Muscle of back (tissue), 11 donors: Measurements from ENCODE around the gene NEDD4L. TPM values are rescaled to one million over a fixed set of nuclear protein-coding genes. Genes with fewer than 3 reads are reported as not detected.
A peak's percentile ranks its signal among the peaks of the same experiment; 100 is the strongest.

Experiments used
- DNase-seq, 3 donors: peaks; one replicate each; pipeline versions ENCODE4 v3.0.0 to v3.0.0-alpha.2; 2013
- polyA plus RNA-seq, 10 donors: library from polyadenylated mRNA; unstranded; fragments of 120-200 nt; gene quantifications; one replicate each; pipeline ENCODE4 v1.2.1, GENCODE V29; 2013; ENCODE audit not compliant: insufficient read length in 10 of 10

Gene NEDD4L
- polyA plus RNA-seq, 10 donors, result 24.0 to 46.5 (median 33.6) TPM

DNA sequence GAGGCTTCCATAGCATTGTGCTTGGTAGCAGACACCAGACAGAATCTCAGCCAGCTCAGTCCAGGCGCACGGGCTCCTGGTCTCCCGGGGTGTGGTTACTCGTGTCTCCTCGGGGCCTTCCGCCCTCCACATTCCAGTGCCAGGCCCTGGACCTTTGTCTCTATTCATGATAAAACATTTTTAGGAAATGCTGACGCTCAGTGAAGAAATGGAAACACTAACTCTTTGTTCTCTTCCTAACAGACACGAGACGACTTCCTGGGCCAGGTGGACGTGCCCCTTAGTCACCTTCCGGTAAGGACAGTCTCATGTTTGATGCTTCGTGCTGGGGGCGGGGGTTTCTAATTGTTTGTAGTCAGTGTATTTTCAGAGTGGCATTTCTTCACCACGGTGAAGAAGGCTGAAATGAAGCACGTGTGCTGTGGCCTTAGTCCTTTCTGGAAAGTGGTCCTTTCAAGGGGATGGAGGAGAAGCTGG is 271.8 kb downstream of the NEDD4L start:
- no peak for DNase-seq

DNA sequence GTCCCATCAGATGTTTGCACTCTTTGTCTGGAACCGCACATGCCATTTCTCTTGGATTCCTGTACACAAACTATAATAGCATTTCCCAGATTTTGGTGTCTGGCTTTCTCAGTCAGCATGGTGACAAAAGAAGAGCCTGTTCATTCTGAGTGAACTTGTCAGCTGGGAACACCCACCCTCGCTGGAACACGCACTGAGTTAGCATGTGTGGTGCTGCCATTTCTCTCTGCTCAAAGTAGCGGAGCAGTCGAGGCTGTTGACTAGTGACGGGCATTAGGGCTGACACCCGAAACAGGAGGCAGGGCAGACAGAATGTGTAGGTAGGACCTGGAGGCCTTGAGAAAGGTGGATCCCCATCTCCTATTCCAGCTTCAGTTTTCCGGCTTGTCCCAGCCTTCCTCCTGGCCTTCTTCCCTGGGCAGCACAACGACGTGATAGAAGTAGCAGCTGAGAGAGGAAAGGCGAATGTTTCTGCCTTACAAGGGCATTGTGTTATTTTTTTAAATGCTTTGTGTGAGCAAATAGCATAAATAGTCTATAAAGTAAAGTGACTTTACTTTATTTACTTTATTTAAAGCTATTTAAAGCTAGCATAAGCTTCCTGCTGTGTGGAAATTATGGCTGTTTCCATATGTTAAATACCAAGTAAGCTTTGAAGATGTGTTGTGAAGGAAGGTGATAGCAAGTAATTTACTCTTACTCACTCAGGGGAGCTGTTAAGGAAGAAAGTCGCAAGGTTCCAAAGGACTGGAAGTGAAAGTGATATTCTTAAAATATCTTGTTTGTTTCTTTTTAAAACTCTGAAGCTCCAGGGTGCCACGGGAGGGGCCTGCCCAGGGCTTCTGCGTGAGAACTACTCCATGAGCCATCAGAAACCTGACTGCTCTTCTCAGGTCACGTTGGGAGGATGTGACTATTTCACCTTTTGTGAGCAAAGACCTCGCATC is 272.6 kb downstream of the NEDD4L start:
- DNase-seq, result no peak

DNA sequence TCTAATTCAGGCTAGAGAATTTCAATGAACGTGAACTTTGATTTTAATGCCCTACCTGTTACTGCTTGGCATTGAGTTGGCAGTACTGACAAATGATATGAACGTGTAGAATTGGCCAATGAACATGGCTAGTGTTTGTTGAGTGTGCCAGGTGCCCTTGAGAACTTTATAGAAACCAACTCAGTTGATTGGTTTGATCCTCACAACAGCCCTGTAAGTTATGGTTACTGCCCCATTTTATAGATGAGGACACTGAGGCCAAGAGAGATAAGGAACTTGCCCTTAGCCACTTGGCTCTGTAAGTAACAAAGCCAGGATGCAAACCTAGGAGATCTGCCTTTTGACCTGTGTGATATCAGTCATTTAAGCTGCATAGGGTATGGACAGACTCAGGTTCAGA is 275.7 kb downstream of the NEDD4L start:
- DNase-seq, result no peak

DNA sequence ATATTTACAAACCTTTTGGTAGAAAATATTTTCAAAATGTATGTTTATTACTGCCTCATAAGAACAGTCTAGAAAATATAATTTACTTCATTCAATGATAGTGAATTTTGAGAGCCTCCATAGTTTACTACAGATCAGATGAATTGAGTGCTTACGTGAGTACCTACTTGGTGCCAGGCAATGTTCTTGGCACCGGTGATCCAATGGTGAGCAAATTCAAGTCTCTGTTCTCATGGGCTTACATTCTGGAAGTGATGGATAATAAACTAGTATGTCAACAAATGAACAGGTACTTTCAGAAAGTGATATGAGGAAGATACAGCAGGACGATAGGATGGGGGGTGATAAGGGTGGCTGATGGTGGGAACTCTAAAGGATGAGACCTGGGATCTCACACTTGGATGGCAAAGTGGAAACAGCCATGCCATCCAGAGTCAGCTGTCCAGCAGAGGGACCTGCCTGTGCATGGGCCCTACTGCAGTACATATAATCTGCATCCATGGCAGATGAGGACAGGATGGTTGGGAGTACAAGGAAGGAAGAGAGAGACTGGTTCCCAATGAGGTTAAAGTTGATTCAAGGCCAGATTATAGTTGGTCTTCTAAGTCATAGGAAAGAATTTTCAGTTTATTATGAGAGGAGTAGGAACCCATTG is 277.0 kb downstream of the NEDD4L start:
- DNase-seq, result no peak

DNA sequence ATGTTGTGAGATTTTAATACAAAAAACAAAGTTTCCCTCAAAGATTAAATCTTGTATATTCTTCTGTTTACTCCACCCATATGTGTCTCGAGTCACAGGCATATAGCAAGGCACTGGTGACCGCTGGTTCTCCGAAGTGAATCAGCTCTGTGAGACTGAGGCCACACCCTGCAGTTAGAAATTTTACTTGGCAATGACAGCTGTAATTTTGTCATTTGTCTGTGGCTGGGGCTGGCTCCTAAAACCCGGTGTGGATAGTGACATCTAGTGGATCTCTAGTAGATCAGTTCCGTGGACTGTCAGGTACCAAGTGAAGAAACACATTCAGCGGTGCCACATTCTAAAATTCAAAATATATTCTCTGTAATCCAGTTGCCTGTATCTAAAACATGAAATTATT is 278.0 kb downstream of the NEDD4L start:
- peak; percentile 86 to 90 (median 87) for DNase-seq

DNA sequence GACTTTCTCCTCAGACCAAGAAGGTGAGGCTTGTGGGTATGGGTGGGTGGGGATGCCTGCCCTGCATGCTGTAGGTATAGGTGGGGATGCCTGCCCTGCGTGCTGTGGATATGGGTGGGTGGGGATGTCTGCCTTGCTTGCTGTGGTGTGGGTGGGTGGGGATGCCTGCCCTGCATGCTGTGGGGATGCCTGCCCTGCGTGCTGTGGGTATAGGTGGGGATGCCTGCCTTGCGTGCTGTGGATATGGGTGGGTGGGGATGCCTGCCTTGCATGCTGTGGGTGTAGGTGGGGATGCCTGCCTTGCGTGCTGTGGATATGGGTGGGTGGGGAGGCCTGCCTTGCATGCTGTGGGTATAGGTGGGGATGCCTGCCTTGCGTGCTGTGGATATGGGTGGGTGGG is 278.4 kb downstream of the NEDD4L start:
- DNase-seq, result no peak

DNA sequence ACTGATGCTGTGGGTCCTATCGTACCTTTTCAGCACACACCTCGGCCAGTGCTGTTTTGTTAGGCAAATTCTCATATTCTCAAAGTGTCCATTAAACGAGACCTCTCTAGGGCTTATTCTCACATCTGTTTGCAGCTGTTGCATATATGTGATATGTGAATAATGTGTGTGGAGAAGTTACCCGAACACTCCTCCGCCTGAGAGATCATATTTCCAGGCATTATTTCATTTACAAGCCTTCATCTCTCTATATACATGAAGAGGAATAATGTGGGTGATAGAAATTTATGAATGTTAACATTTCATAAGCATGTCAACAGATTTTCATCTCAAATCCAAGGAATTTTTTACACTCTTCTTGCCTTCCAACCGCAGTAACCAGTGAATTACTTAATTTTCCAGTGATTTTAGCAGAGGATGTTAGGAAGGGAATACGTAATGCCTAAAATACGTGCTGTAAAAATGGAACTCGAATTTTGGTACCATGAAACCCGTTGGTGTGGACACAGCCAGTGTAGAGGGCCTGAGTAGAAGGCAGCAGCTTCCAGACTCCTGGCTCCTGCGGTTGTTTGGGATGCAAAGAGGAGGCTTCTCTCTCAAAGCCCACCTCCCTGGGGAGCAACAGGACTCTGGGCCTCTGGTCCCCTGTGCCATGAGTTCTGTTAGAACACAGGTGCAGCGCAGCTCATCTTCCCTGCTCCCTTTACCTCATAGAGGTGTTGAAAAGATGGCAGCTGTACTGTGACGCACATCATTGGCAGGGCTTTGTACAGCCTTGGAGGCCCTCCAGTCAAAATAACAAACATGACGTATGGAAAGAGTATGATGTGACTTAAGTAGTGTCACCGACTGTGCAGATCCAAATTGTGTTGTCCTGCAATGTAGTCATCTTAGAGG is 280.1 kb downstream of the NEDD4L start:
- DNase-seq, result peak in 1 of 3 donors; percentile 69

DNA sequence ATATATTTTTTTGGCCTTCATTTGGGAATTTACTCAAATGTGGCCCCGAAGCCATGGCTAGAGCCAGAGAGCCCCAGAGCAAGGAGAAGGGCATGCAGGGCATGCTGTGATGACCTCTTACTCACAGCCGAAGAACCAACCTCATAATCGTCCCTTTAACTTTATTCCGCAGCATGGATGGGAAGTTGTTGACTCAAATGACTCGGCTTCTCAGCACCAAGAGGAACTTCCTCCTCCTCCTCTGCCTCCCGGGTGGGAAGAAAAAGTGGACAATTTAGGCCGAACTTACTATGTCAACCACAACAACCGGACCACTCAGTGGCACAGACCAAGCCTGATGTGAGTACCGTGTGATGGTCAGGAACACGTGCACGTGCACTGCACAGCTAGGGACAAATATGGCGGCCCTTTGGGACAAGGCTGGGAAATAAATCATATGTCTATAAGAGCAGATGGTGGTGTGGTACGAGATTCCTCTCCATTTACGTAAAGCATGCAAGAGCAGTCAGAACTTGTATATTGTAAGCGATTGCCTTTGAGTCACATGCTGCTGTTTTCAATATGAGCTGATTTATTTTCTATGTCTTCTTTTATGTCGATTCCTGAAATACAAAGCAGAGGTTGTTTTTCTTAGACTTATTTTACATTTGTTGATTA is 280.9 kb downstream of the NEDD4L start:
- DNase-seq, result peak in 1 of 3 donors; percentile 68

DNA sequence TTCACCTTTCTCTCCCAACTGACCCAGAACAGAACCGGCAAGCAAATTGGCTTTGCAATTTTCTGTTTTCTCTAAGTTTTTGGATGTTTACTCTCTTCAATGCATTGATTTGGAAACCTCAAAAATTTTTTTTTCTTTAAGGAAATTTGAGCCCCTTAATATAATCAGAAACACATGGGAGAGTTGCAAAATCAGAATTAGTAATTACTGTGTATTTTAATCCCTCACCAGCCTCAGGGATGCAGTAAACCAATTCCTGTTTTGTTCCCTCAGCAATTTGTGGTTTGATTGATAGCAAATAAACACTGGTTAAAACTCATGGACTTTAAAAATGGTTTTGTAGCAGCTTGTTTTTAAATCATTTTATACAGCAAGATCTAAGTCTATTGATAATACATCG is 281.5 kb downstream of the NEDD4L start:
- no peak for DNase-seq

DNA sequence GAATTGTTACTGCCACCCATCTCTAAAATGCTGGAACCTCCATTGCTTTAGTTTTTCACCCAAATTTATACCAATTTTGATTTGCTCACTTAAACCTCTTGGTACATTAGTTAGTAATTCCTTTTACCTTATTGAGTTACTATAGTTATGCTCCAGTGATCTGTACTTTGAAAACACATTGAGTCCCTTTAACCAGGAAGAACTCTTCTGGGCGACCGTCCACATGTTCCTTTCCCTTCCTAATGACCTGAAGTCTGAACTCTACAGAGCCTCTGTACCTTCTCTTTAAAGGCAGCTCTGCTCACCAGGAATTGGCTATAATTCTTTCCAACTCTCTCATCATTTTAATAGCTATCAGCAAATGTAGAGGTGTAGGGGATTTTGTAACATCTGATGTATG is 290.0 kb downstream of the NEDD4L start:
- no peak for DNase-seq

DNA sequence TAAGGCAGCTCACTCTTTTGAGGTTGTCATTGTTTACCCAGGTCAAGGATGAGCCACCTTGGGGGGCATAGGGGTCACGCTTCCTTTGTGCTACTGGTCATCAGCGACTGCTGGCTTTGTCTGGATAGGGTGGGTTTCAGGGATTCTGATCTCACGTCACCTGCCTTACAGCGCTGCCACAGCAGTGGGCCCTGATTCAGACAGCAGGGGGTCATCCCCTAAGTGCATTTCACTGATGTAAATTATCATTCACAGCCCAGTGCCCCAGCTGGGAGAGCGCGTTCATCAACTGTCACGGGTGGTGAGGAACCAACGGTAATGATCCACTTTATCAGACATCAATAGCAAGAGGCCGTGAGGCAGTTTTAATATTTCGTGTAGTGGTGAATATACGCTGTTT is 291.2 kb downstream of the NEDD4L start:
- no peak for DNase-seq

DNA sequence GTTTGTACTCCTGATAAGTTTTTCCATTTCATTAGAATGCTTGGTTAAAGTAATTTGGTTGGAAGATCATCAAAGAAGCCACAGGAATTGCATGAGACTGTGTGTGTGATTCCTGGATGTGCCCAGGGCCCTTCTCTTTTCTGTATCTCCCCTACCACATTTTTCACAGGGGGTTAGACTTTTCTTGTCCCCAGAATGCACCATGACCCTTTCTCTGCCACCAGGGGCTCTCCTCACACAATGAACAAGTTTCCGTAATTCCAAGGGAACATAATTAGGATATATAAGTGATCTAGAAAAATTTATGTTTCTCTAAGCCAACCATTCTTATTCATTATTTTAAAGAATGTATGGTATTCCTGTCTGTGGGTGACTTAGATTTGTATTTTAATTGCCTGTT is 291.8 kb downstream of the NEDD4L start:
- peak in 1 of 3 donors; percentile 18 for DNase-seq

DNA sequence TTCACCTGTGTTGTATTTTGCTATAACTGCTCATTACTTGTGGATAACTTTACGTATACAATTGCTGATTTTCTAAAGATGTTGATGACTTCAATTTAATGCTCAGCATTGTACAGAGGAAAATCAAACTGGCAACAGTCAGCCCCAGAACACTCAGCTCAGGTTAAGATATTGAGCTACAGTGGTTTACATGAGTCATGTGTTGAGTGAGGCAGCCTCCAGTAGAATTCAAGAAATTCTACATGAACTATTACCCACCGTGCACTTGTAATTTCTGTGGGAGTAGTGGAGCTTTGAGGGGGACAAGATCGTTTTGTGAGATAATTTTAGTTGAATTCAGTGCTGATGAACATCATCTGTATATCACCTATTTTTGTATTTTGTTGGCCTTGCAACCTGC is 292.6 kb downstream of the NEDD4L start:
- DNase-seq, result no peak

DNA sequence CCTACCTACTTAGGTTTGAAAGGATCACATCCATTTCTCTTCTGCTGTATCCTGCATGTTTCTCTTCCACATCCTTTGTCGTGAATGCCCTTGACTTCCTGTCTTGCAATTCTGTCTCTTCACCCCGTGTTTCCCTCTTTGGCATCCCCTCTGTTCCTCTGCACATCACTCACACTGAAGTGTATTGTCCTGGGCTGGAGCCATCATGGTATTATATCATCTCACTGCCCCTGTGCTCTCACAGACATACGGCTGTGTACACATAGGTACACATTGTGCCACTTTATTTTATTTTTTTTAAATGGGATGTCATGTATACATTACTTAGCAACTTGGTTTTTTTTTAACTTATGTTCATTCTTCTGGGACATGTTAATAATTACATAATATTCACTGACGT is 293.3 kb downstream of the NEDD4L start:
- no peak for DNase-seq

DNA sequence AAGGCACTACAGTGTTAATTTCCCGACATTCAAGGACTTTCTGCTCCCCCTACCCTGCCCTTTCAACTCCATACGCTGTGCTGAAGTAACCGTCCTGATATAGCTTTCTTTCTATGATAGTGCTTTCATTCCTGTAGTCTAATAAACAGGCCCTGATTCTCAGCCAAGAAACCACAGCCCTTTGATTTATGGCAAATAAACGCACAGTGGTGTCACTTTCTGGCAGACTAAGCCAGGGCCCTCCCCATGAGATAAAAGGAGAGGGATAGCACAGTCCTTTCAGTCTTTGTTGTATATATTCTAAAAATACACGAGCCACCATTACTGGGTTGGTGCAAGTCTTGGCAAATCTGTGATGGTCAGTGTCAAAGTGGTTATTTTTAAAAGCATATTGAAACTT is 293.7 kb downstream of the NEDD4L start:
- DNase-seq, result peak in 2 of 3 donors; percentile 45 to 63

DNA sequence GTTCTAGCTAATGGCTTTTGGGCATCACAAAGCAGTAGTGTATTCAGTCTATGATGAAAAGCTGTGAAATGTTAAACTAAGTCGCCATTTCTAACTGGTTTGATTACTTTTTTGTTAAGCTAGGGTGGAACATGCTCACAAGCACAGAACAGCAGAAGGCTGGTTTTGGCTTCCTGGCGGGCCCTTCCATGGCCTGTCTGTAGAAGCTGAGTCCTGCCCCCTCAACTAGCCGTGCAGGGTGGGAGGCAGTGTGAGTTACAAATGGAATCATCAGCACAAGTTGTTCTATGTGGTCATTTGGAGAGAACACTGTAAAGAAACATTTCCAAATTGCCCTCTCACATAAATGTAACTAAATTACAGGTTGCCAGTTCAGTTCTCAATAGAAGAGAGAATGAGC is 294.1 kb downstream of the NEDD4L start:
- DNase-seq, result no peak

DNA sequence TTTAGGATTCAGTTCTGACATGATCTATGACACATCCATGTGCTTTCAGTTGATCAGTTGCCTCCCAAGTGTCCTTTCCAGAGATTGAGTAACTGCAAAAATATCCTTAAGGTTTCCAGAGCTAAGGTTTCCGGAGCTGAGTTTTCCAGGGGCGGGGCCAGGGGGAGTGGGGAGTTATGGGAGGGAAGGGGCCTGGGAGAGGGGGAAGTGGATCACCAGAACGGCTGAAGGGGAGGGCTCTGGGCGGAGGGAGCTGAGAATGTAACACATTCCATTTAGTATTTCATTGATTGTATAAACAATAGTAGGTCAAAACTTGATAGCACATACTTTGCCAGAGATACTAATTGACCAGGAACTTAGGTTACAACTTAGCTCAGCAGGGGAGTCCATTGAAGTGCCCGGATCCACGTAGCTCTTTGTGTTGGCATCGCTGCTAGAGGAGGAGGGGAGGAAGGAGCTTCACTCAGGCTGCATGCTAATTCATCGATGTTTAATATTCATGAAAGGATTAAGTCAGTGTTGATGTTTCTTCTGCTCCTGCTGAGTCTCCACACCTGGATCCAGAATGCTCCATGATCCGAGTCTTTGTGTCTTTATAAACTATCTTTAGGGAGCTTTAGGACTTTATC is 295.1 kb downstream of the NEDD4L start:
- DNase-seq, result peak; percentile 50 to 89 (median 78)

DNA sequence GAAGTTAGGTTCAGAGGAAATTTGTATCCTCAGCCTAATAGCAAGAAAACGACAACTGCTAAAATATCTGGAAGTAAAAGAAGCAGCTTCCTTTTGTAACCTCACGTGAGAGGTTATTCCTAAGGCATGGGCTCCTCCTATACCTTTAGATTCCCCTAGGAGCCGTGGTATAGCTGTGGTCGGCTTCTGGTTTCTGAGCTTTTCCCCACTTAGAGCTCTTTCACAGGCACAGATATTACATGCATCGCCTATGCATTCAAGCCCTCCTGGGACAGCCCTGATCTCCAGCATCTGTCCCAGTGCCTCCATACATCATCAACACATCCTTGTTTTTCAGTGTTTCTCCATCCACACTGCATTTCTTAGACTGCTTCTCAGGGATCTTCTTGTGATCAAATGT is 295.9 kb downstream of the NEDD4L start:
- no peak for DNase-seq

DNA sequence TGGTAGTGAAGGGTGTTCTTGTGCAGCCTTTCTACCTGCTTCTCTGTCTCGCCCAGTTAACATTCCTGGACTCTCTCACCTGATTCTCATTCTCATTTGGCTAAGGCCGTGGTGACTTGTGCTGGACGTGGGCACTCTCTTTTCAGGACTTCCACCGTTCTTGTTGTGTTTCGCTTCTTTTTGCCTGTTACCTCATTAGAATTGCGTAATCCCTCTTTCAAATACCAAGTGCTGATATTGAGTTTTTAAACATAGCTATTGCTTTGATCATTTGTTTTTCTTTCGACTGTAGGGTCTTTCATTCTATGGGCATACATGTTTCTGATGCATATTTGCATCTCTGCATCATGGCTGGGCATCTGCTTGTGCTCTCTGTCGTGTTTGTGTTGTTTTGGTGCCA is 297.9 kb downstream of the NEDD4L start:
- no peak for DNase-seq

DNA sequence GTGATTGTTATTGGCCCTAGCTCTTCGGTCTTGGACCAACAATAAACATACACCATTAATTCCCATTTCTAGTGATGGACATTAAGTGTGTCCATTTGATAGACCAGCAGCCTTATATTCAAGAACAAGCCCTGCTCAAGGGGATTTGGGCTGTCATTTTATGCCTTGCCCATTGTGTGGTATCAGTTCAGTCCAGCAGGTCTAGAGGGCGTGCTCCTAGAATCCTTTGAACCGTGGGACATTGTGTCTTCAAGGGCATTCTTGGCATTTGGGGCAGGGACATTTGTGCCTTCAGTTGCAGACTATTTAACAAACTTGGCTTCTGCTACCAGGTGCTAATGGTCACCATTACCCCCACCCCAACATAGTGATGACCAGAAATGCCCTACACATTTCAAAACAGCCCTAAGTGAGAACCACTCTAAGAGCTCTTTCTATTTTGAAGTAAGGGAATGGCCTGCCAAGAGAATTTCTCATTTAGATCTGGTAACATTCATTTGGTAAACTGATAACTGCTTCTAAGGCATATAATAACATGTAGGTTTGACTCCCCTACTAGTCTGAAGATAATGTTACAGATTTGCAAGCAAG is 300.1 kb downstream of the NEDD4L start:
- no peak for DNase-seq
